HepG2 (cell line): ENCODE measurements around the gene ARHGEF11. TPM values are rescaled to one million over a fixed set of nuclear protein-coding genes. Genes with fewer than 3 reads are reported as not detected.

Source experiments
- ATAC-seq: fragments of 200-7000 bp; cut with Tn5 transposase; 3 replicates; pipeline ENCODE4 v1.9.1; 2020; ENCODE audit warnings: mild to moderate bottlenecking, moderate library complexity
- BruUV-seq: library from RNA; stranded (reverse); fragments of 400-500 nt; replicated peaks from 2 replicates; lab custom pipeline; 2021; lab: Mats Ljungman, UMichigan
- CTCF ChIA-PET: fragments of 300-600 bp; formaldehyde crosslinking; extraction: SDS; loops from one replicate; lab custom pipeline; 2021; ENCODE audit warnings: low total read pairs, inconsistent platforms, low intra/inter-chr PET ratio; lab: Yijun Ruan, JAX
- POLR2A ChIA-PET: fragments of 350-600 bp; sonication (Branson Sonifier 250); formaldehyde crosslinking; loops from one replicate; lab custom pipeline; 2020; ENCODE audit warnings: antibody characterized with exemption, inconsistent platforms; lab: Yijun Ruan, JAX
- DNase-seq: peaks from one replicate; pipeline ENCODE4 v3.0.0-alpha.2; 2015; ENCODE audit warnings: low spot score
- FAIRE-seq: peaks from 3 replicates; lab custom pipeline; 2011; peaks lifted over from hg19 to GRCh38; lab: Jason Lieb, UNC
- H2AFZ ChIP-seq: one replicate; pipeline ENCODE4 v1.6.1; 2011; ENCODE audit warnings: low read length, inconsistent platforms
- H3K27ac ChIP-seq: fragments of 300-600 bp; 3 replicates; pipeline ENCODE4 v1.8.0; 2011; ENCODE audit warnings: mixed run types, mild to moderate bottlenecking, mixed read lengths, low read length, inconsistent platforms; ENCODE audit not compliant: insufficient read depth; ENCODE audit errors: extremely low read length
- H3K27me3 ChIP-seq, 2 experiments: fragments of 200-600 bp in 1 of 2; 2 replicates in 1 of 2; 3 replicates in 1 of 2; pipeline versions ENCODE4 v1.6.0 to v1.8.0; 2011; ENCODE audit warnings: low read length in 2 of 2, mild to moderate bottlenecking in 2 of 2, moderate library complexity in 2 of 2, inconsistent platforms in 1 of 2; ENCODE audit not compliant: insufficient read depth in 2 of 2, control insufficient read depth in 1 of 2
- H3K36me3 ChIP-seq, 2 experiments: fragments of 200-600 bp in 1 of 2; replicated peaks in 1 of 2; 2 replicates in 1 of 2; 3 replicates in 1 of 2; pipeline versions ENCODE4 v1.5.1 to v1.8.0; 2011; ENCODE audit warnings: low read length in 2 of 2, inconsistent platforms in 1 of 2; ENCODE audit not compliant: insufficient read depth in 2 of 2, control insufficient read depth in 1 of 2
- H3K4me1 ChIP-seq: 2 replicates; pipeline ENCODE4 v1.5.1; 2012; ENCODE audit warnings: low read length, inconsistent platforms; ENCODE audit not compliant: insufficient read depth
- H3K4me2 ChIP-seq: 2 replicates; pipeline ENCODE4 v1.6.0; 2011; ENCODE audit warnings: low read depth, low read length, inconsistent platforms
- H3K4me3 ChIP-seq, 3 experiments: fragments of 200-600 bp in 1 of 3; sonication (generic), shearing (Covaris generic) in 1 of 3; replicated peaks in 1 of 3; 2 replicates each; pipeline ENCODE4 v1.5.1; 2011 to 2016; ENCODE audit warnings: low read length in 3 of 3, inconsistent platforms in 2 of 3, low read depth in 2 of 3, mild to moderate bottlenecking in 2 of 3, control low read depth in 1 of 3, mixed read lengths in 1 of 3; ENCODE audit not compliant: insufficient read depth in 1 of 3
- H3K79me2 ChIP-seq: one replicate; pipeline ENCODE4 v1.6.1; 2011; ENCODE audit warnings: low read length, inconsistent platforms; ENCODE audit not compliant: insufficient read depth
- H3K9ac ChIP-seq: 2 replicates; pipeline ENCODE4 v1.6.0; 2011; ENCODE audit warnings: mild to moderate bottlenecking, low read depth, low read length, inconsistent platforms; ENCODE audit not compliant: insufficient read depth
- H3K9me3 ChIP-seq: 2 replicates; pipeline ENCODE4 v1.5.1; 2012; ENCODE audit warnings: mild to moderate bottlenecking, low read length
- H4K20me1 ChIP-seq: 2 replicates; pipeline ENCODE4 v1.6.0; 2011; ENCODE audit warnings: inconsistent platforms, mild to moderate bottlenecking, low read length, moderate library complexity; ENCODE audit not compliant: insufficient read depth
- BHLHE40 ChIP-seq: IDR thresholded peaks from 2 replicates; pipeline ENCODE4 v1.6.1; 2011; ENCODE audit warnings: low read length, improper control_type of control experiment
- FOXO4 ChIP-seq: sonication (generic); formaldehyde crosslinking; conservative IDR thresholded peaks from 2 replicates; pipeline ENCODE4 v1.8.1; 2023; ENCODE audit warnings: missing genetic modification reagents
- HNF4G ChIP-seq, 2 experiments: sonication (generic) in 1 of 2; formaldehyde crosslinking in 1 of 2; IDR thresholded peaks; 2 replicates each; pipeline versions ENCODE4 v1.4.0 to v1.6.1; 2011 to 2020; ENCODE audit warnings: borderline replicate concordance in 2 of 2, low read depth in 2 of 2, mild to moderate bottlenecking in 2 of 2, low read length in 1 of 2, missing genetic modification reagents in 1 of 2, moderate library complexity in 1 of 2
- LCORL ChIP-seq, 2 experiments: fragments of 450-650 bp in 1 of 2; sonication (generic) in 1 of 2; formaldehyde crosslinking in 1 of 2; IDR thresholded peaks; 2 replicates each; pipeline versions ENCODE4 v1.5.0 to v1.6.1; 2017 to 2020; ENCODE audit warnings: antibody characterized with exemption in 1 of 2, missing genetic modification reagents in 1 of 2
- MYPOP ChIP-seq: sonication (generic); formaldehyde crosslinking; IDR thresholded peaks from 2 replicates; pipeline ENCODE4 v1.8.1; 2023; ENCODE audit warnings: mild to moderate bottlenecking, moderate library complexity, missing genetic modification reagents
- NFE2L2 ChIP-seq: fragments of 150-350 bp; IDR thresholded peaks from 2 replicates; pipeline ENCODE4 v1.6.1; 2014; ENCODE audit warnings: low read length
- RBM39 ChIP-seq: fragments of 200-400 bp; formaldehyde crosslinking; IDR thresholded peaks from one replicate; pipeline ENCODE4 v1.6.1; 2018; ENCODE audit warnings: antibody characterized with exemption, mild to moderate bottlenecking, low read depth, low read length; ENCODE audit not compliant: poor library complexity, severe bottlenecking
- TIGD3 ChIP-seq: sonication (generic); formaldehyde crosslinking; IDR thresholded peaks from 2 replicates; pipeline ENCODE4 v1.5.1; 2020; ENCODE audit warnings: mild to moderate bottlenecking, missing genetic modification reagents, borderline replicate concordance
- TOPORS ChIP-seq: sonication (generic); formaldehyde crosslinking; IDR thresholded peaks from 2 replicates; pipeline ENCODE4 v1.8.0; 2023; ENCODE audit warnings: mild to moderate bottlenecking, missing genetic modification reagents
- ZBTB49 ChIP-seq: sonication (generic); formaldehyde crosslinking; IDR thresholded peaks from 2 replicates; pipeline ENCODE4 v1.4.0; 2020; ENCODE audit warnings: missing genetic modification reagents, borderline replicate concordance
- ZBTB8A ChIP-seq: sonication (generic); formaldehyde crosslinking; IDR thresholded peaks from 2 replicates; pipeline ENCODE4 v1.4.0; 2020; ENCODE audit warnings: mild to moderate bottlenecking, low read depth, missing genetic modification reagents, borderline replicate concordance
- ZNF138 ChIP-seq: sonication (generic); formaldehyde crosslinking; IDR thresholded peaks from 2 replicates; pipeline ENCODE4 v1.5.0; 2020; ENCODE audit warnings: mild to moderate bottlenecking, low read depth, missing genetic modification reagents
- ZNF567 ChIP-seq: sonication (generic); formaldehyde crosslinking; IDR thresholded peaks from 2 replicates; pipeline ENCODE4 v1.8.1; 2023; ENCODE audit warnings: mild to moderate bottlenecking, missing genetic modification reagents, borderline replicate concordance
- ZNF605 ChIP-seq: sonication (generic); formaldehyde crosslinking; IDR thresholded peaks from 2 replicates; pipeline ENCODE4 v1.8.0; 2022; ENCODE audit warnings: mild to moderate bottlenecking, missing genetic modification reagents
- ZNF619 ChIP-seq: sonication (generic); formaldehyde crosslinking; IDR thresholded peaks from 2 replicates; pipeline ENCODE4 v1.4.0; 2020; ENCODE audit warnings: mild to moderate bottlenecking, missing genetic modification reagents
- ZNF777 ChIP-seq: sonication (generic); formaldehyde crosslinking; IDR thresholded peaks from 2 replicates; pipeline ENCODE4 v1.4.0; 2020; ENCODE audit warnings: missing genetic modification reagents
- ZNF841 ChIP-seq: sonication (generic); formaldehyde crosslinking; IDR thresholded peaks from 2 replicates; pipeline ENCODE4 v1.8.1; 2023; ENCODE audit warnings: missing genetic modification reagents, borderline replicate concordance
- WGBS: methylation state at CpG from one replicate; pipeline ENCODE4 v1.1.6; 2017; ENCODE audit warnings: low lambda C conversion rate; 5-methylcytosine and 5-hydroxymethylcytosine counted together
- in situ Hi-C: cut with HindIII; loops from 2 replicates; pipeline ENCODE4 v1.10.0; 2017; ENCODE audit warnings: low pct_unique_long_range_greater_than_20kb; ENCODE audit not compliant: extremely low pct_ligation_motif_present
- intact Hi-C: fragments of 100-400 bp; cut with micrococcal nuclease; formaldehyde crosslinking; loops from one replicate; pipeline ENCODE4 v1.10.0; 2022; ENCODE audit not compliant: unreplicated experiment
- polyA plus RNA-seq, 8 experiments: library from polyadenylated mRNA; depleted of rRNA in 3 of 8; stranded (reverse) in 7 of 8; unstranded in 1 of 8; fragments of >200 nt; fragmentation: Illumina TruSeq in 4 of 8; extraction: Trizol in 4 of 8; gene quantifications; 2 replicates each; pipeline versions ENCODE4 v1.2.1 to v1.2.3, GENCODE V29; 2011 to 2016; ENCODE audit warnings: low read depth in 4 of 8, missing spikeins in 1 of 8, mixed read lengths in 1 of 8; ENCODE audit not compliant: insufficient read depth in 1 of 8
- total RNA-seq, 5 experiments: library from RNA; depleted of rRNA; stranded (reverse); fragments of >200 nt; fragmentation: Illumina TruSeq; extraction: Trizol; gene quantifications; 2 replicates each; pipeline ENCODE4 v1.2.3, GENCODE V29; 2016; ENCODE audit warnings: low read depth in 1 of 5

ARHGEF11 gene
- total and polyA plus RNA-seq, 2 of the 13 experiments (the other 11 are each of a cell fraction or from before 2014, with no cell fraction given) = 16.5 to 21.2 TPM

- DNase-seq (no peak), FAIRE-seq (no peak), ATAC-seq (no peak)
- Histone ChIP-seq H4K20me1 (no peaks in the 10 kb centered on the region), H3K4me1 (no peaks in the 10 kb centered on the region), H3K4me2 (no peak overlapping the region), H3K27me3 (no peaks in the 10 kb centered on the region), H3K27ac (no peak overlapping the region), H3K9ac (no peak overlapping the region), H3K4me3 (no peak overlapping the region), H3K9me3 (no peaks in the 10 kb centered on the region), H3K36me3 (peaks cover 7 to 25% of the 10 kb centered on the region in 2 experiments; a peak in 3 of 5 replicates), H2AFZ (no peak overlapping the region), H3K79me2 (no peaks in the 10 kb centered on the region)
- WGBS = 96% methylated on average over 6 of the region's 6 CpGs
- no TSS peak for BruUV-seq
- ChIA-PET POLR2A (no interaction called here), CTCF (no interaction called here)
- in situ Hi-C loops (no loop called here), intact Hi-C loops (no loop called here)
- TF ChIP-seq TOPORS (CRISPR knock-in tag) (no peak), ZBTB8A (CRISPR knock-in tag) (no peak), ZNF138 (CRISPR knock-in tag) (no peak), ZBTB49 (no peak), ZNF841 (CRISPR knock-in tag) (no peak), FOXO4 (CRISPR knock-in tag) (no peak), BHLHE40 (no peak), ZNF567 (no peak), HNF4G (IDR thresholded peaks at IDR 0.05; ENCODE audit: borderline replicate concordance, low read depth, low read length) (no peak), HNF4G (CRISPR knock-in tag; IDR thresholded peaks at IDR 0.05; ENCODE audit: borderline replicate concordance, low read depth) (no peak), LCORL (IDR thresholded peaks at IDR 0.05) (no peak), LCORL (CRISPR knock-in tag; IDR thresholded peaks at IDR 0.05) (no peak), ZNF777 (CRISPR knock-in tag) (no peak), MYPOP (CRISPR knock-in tag) (no peak), RBM39 (no peak), ZNF605 (no peak), NFE2L2 (no peak), ZNF619 (CRISPR knock-in tag) (no peak), TIGD3 (CRISPR knock-in tag) (no peak)
These were observed 57.8 kb downstream of the ARHGEF11 start for GRCh38 chr1:156987715-156988114.
